T follicular helper cell (primary cell): ENCODE measurements around the gene TENT5A.
"Not testable (repeated sequence)": the region's sequence is repeated elsewhere in the genome, so short reads cannot be mapped to it uniquely, and the experiment has no call there.

Source experiments
- DNase-seq: peaks from one replicate; pipeline ENCODE4 v3.0.0-alpha.2; 2020; ENCODE audit warnings: low read depth
- total RNA-seq, 2 experiments: gene quantifications; one replicate each; lab custom pipeline; 2026; lab: John Stamatoyannopoulos, UW

Gene TENT5A
- total RNA-seq = 8.9 to 15.1 reads per million in 2 experiments

- DNase-seq = peak; percentile 77
Observed at GRCh38 chr6:81752084-81752920, at the start of gene TENT5A. Gene TENT5A, minus strand, starts transcription at chr6:81752681. Its CDS starts 540 bp downstream, at chr6:81752141.

- no peak for DNase-seq
Observed at GRCh38 chr6:81801489-81801888, 49.0 kb upstream of the TENT5A start.

DNA sequence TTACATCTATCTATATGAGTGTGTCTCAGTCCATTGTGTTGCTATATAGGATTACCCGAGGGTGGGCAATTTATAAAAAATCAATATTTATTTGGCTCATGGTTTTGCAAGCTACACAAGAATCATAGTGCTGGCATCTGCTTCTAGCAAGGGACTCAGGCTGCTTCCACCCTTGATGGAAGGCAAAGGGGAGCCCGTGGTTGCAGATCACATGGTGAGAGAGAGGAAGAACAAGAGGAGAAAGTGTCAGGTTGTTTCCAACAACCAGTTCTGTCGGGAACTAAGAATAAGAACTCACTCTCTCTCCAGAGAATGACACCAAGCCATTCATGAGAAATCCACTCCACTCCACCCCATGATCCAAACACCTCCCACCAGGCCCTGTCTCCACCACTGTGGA, 48.2 kb upstream of the TENT5A start:
- no peak for DNase-seq

- DNase-seq = no peak
Observed at GRCh38 chr6:81799323-81799722, 46.8 kb upstream of the TENT5A start.

- no peak for DNase-seq
Observed at GRCh38 chr6:81797591-81797990, 45.1 kb upstream of the TENT5A start.

DNA sequence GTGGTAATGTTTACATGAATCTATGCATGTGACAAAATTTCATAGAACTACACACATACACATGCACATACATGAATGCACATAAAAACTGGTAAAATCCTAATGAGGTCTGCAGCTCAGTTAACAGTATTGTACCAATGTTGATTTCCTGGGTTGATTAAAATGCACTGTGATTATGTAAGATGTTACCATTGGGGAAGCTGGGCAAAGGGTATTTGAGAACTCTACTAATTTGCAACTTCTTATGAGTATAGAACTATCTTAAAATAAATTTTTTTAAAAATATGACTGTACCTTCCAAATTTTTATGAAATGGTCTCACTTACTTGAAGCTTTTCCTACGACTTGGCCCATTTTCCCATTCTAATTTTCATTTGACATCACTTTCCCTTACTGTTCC, 43.4 kb upstream of the TENT5A start:
- no peak for DNase-seq

- DNase-seq = no peak
Observed at GRCh38 chr6:81793821-81794475, 41.5 kb upstream of the TENT5A start.

DNA sequence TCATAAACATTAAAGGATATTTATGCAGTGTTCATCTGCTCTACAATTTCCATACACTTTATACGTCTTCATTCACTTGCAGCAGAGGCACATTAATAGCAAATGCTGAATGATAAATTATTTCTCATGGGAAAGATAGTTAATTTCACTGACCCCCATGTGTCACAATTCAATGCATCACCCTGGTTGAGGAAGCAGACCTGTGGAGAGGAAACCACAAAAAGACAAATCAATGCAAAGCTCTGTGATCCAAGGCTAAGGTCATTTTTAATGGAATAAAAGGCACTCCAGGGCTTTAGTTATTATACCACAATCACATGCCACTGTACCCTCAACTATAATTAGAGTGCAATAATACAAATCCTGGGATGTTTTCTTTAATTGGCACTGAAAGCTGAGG, 40.3 kb upstream of the TENT5A start:
- DNase-seq = no peak

- DNase-seq = no peak
Observed at GRCh38 chr6:81791756-81792155, 39.3 kb upstream of the TENT5A start.

- no peak for DNase-seq
Observed at GRCh38 chr6:81790034-81790433, 37.6 kb upstream of the TENT5A start.

GRCh38 chr6:81789291-81789690, 36.8 kb upstream of the TENT5A start:
- no peak for DNase-seq

GRCh38 chr6:81788748-81789147, 36.3 kb upstream of the TENT5A start:
- DNase-seq = no peak

DNA sequence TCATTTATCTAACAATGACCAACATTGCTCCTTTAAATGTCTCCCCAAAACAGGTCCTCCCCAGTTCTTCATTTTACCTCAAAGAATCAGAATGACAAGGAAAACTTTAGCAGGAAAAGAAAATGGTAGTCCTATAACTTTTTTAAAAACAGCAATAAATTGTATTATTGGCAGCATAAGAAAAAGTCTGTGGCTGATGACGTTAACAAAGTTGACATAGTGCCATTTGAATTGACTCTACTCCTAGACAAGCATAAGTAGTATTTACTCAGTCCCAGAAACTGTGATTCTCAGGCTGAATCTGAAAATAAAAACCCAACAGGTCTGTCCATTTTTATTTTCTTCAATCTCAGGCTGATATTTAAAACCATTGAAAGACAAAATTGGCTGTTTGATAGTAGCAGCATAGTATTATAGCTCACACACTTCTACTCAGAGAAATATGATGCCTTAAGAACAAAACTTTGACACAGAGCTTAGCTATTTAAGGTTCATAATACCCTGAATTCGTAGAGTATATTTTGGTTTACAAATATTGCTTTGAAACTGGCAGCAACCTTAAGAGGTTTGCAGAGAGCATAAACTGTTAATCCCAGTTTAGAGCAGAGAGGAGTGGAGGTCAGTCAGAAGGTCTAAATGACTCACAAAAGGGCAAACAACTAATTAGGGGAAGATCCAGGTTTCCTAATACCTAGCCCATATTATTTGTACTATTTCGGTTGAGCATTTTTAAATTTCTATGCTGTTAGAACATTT, 35.0 kb upstream of the TENT5A start:
- no peak for DNase-seq

DNA sequence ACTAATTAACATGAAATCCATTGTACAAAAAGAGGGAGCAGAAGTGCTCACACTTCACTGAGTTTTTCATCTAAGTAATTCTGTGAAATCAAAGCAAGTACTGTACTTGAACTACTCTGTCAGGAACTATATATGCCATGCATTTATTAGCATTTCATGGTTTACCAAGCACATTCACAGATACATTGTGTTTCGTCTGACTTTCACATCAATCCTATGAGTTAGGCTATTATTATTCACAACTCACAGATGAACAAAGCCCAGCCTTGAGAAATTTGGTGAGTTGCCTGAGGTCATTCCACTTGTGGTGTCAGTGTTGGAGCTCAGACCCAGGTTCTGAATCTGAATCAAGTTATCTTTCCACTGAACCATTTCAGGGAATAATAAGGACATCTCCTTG, 33.7 kb upstream of the TENT5A start:
- DNase-seq = no peak

DNA sequence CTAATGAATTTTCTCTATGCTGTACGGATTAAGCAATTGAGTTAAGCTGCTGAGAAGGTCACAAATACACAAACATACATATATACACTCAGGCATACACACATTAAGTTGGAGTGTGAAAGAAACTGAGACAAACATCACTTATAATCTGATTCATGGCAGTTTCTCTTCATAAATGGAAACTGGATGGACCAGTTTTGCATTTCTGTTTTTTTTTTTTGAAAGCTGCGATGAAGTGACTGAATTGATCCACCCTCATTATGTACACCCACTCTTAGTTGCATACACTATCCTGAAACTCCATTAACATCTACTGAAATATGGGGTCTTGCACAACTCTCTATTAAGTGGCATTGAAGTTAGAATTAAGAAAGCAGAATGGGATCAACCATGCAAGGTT, 32.9 kb upstream of the TENT5A start:
- no peak for DNase-seq

DNA sequence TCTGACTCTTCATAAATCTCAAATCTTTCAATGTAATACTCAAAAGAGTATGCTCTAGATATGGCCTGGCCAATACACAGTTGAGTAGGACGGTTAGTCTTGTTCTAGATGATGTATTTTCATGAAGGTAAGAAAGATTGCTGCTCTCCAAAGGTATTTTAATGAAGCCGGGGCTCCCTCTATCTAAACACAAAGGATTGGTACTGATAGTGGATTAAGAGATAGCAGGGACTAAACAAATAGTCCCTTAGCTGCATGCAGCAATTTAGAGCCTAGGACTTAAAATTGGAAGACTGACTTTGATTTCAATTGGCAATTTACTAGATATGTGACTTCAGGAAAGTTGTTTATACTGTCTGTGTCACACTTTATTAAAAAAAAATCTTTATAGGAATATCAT, 31.4 kb upstream of the TENT5A start:
- no peak for DNase-seq

- DNase-seq = no peak
Observed at GRCh38 chr6:81781624-81782023, 29.1 kb upstream of the TENT5A start.

GRCh38 chr6:81777586-81778268, 25.2 kb upstream of the TENT5A start:
- no peak for DNase-seq

DNA sequence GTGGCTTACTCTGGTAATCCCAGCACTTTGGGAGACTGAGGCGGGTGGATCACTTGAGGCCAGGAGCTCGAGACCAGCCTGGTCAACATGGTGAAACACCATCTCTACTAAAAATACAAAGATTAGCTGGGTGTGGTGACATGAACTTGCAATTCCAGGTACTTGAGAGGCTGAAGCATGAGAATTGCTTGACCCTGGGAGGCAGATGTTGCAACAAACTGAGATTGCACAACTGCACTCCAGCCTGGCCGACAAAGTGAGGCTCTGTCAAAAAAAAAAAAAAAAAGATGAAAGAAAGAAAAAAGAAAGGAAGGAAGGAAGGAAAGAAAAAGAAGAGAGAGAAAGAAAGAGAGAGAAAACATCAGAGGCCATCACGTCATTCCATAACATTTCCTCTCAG, 23.7 kb upstream of the TENT5A start:
- not testable (repeated sequence) for DNase-seq

DNA sequence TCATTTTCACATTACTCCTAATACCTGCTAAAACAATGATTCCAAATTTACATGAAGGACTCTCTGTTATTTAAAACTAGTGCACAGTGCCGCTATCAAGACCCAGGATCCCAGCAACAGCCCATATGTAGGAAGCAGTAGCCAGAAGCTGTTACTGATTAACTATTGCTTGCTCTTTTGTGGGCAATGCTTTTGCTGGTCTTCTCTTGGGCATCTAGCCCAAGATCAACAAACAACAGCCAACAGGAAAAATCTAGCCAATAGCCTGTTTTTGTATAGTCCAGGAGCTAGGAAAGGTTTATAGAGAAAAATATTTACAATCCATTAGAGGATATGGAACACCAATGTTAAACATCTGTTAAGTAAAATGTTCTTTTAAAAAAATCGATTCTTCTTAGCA, 22.1 kb upstream of the TENT5A start:
- no peak for DNase-seq

- DNase-seq = no peak
Observed at GRCh38 chr6:81773887-81774286, 21.4 kb upstream of the TENT5A start.

GRCh38 chr6:81772741-81773140, 20.3 kb upstream of the TENT5A start:
- no peak for DNase-seq
